Measurements from ENCODE around the gene ZNF217.
"Not testable (repeated sequence)": the region's sequence is repeated elsewhere in the genome, so short reads cannot be mapped to it uniquely, and the experiment has no call there.

The ZNF217 gene

DNA sequence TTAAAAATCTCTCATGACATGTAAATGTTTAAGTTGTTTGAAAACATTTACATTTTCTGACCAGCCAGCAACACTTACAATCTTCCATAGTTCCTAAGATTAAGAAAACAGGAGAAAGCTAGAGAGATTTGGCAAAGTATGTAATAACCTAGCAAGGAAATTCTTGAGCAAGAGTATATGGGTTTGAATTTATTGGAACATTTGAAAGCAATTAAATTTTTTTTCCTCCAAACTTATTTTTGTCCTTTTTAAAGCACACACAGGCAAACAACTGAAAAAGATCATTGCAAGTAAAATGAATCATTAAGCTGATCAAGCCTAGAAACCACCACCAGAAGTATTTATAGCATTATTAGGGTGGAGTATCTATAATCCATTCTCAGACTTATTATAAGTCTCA is 20.1 kb upstream of the ZNF217 start:
- no peak overlapping the region for H3K4me3 ChIP-seq (ENCODE audit: low read length in 2 of 2)
- H2BK5ac ChIP-seq (ENCODE audit: low read length) = no peak overlapping the region
- no peak for DNase-seq (ENCODE audit: low spot score)
- no peak overlapping the region for H3K9ac ChIP-seq (ENCODE audit: low read depth, low read length, poor library complexity)
- no peak overlapping the region for H2AK5ac ChIP-seq (ENCODE audit: low read depth, low read length)
- no peaks in the 10 kb centered on the region for H3K79me1 ChIP-seq (ENCODE audit: low read depth, low read length)
- H3K27ac ChIP-seq (replicated peaks; ENCODE audit: low read length) = no peak overlapping the region
- peak overlapping the region; percentile 15 for H2AFZ ChIP-seq (ENCODE audit: low read length)
- no peak overlapping the region for H4K8ac ChIP-seq (ENCODE audit: low read depth, low read length)
- no peaks in the 10 kb centered on the region for H3K36me3 ChIP-seq (replicated peaks in 1 of 2; ENCODE audit: control insufficient read depth in 2 of 2, insufficient read depth in 2 of 2, low read length in 2 of 2)
- no peak overlapping the region for H3K23ac ChIP-seq (ENCODE audit: low read depth, low read length, poor library complexity)
- H3K9me3 ChIP-seq (replicated peaks in 1 of 2; ENCODE audit: control insufficient read depth in 2 of 2, insufficient read depth in 1 of 2, low read depth in 1 of 2, low read length in 2 of 2) = no peaks in the 10 kb centered on the region
- H2BK12ac ChIP-seq (ENCODE audit: low read length) = no peak overlapping the region
- no peak overlapping the region for H3K4me2 ChIP-seq (ENCODE audit: insufficient read depth, low read length, poor library complexity, severe bottlenecking)
- no peak overlapping the region for H4K91ac ChIP-seq (ENCODE audit: low read depth, low read length, poor library complexity)
- H3K4ac ChIP-seq (ENCODE audit: low read length) = no peak overlapping the region
- no peak overlapping the region for H3K18ac ChIP-seq (ENCODE audit: low read length)
- H3K14ac ChIP-seq (ENCODE audit: low read length) = no peak overlapping the region
- no peaks in the 10 kb centered on the region for H3K27me3 ChIP-seq (ENCODE audit: control insufficient read depth in 3 of 3, insufficient read depth in 3 of 3, low read depth in 1 of 3, low read length in 3 of 3)
- H2BK120ac ChIP-seq (ENCODE audit: low read depth, low read length) = no peak overlapping the region
- H3K4me1 ChIP-seq (ENCODE audit: control insufficient read depth in 2 of 2, insufficient read depth in 1 of 2, low read depth in 1 of 2, low read length in 2 of 2) = peaks cover 6 to 9% of the 10 kb centered on the region in 2 donors
- H2BK15ac ChIP-seq (ENCODE audit: low read length) = no peak overlapping the region

GRCh38 chr20:53612289-53612688 is 18.6 kb upstream of the ZNF217 start:
- H2BK15ac ChIP-seq (ENCODE audit: low read length); H2AK5ac ChIP-seq (ENCODE audit: low read depth, low read length); H2BK120ac ChIP-seq (ENCODE audit: low read depth, low read length); H3K4me3 ChIP-seq (ENCODE audit: low read length in 2 of 2); H3K4me2 ChIP-seq (ENCODE audit: insufficient read depth, low read length, poor library complexity, severe bottlenecking); H4K8ac ChIP-seq (ENCODE audit: low read depth, low read length); H3K18ac ChIP-seq (ENCODE audit: low read length); H3K14ac ChIP-seq (ENCODE audit: low read length); H3K4ac ChIP-seq (ENCODE audit: low read length); H3K36me3 ChIP-seq (replicated peaks in 1 of 2; ENCODE audit: control insufficient read depth in 2 of 2, insufficient read depth in 2 of 2, low read length in 2 of 2); H3K79me1 ChIP-seq (ENCODE audit: low read depth, low read length); H4K91ac ChIP-seq (ENCODE audit: low read depth, low read length, poor library complexity); DNase-seq (ENCODE audit: low spot score); H3K4me1 ChIP-seq (ENCODE audit: control insufficient read depth in 2 of 2, insufficient read depth in 1 of 2, low read depth in 1 of 2, low read length in 2 of 2); H3K9me3 ChIP-seq (replicated peaks in 1 of 2; ENCODE audit: control insufficient read depth in 2 of 2, insufficient read depth in 1 of 2, low read depth in 1 of 2, low read length in 2 of 2); H2BK12ac ChIP-seq (ENCODE audit: low read length); H3K9ac ChIP-seq (ENCODE audit: low read depth, low read length, poor library complexity); H3K27me3 ChIP-seq (ENCODE audit: control insufficient read depth in 3 of 3, insufficient read depth in 3 of 3, low read depth in 1 of 3, low read length in 3 of 3); H3K27ac ChIP-seq (replicated peaks; ENCODE audit: low read length); H2BK5ac ChIP-seq (ENCODE audit: low read length); H3K23ac ChIP-seq (ENCODE audit: low read depth, low read length, poor library complexity): not testable (repeated sequence)
- H2AFZ ChIP-seq (ENCODE audit: low read length) = peak overlapping the region; percentile 29
- WGBS, 2 donors (ENCODE audit: extremely low coverage in 2 of 2, insufficient read length in 2 of 2, insufficient replicate concordance in 1 of 2) = no CpG with 5 or more reads among the region's 8 CpGs

DNA sequence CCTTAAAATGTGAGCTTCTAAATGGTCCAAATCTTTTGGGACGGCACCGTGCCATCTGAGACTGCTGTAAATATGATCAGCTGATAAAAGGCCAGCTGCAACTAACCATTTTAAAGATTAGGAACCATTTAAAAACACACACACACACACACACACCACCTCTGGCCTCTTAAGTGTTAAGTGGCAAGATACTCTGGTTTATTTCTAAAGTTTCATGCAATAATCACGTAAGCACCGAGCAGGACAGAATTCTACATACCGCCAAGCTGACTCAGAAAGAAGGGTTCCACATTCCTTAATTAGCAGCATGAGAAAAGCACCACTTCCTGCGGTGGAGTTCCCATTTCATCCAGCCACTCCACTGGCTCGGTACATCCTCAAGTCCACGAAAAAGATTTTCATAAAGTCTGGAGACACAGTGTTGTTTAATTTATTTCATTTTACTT is 17.8 kb upstream of the ZNF217 start:
- no peak overlapping the region for H4K91ac ChIP-seq (ENCODE audit: low read depth, low read length, poor library complexity)
- peak overlapping the region; percentile 6 for H3K27ac ChIP-seq (replicated peaks; ENCODE audit: low read length)
- H3K18ac ChIP-seq (ENCODE audit: low read length) = no peak overlapping the region
- no peak overlapping the region for H2AK5ac ChIP-seq (ENCODE audit: low read depth, low read length)
- H3K9me3 ChIP-seq (replicated peaks in 1 of 2; ENCODE audit: control insufficient read depth in 2 of 2, insufficient read depth in 1 of 2, low read depth in 1 of 2, low read length in 2 of 2) = no peaks in the 10 kb centered on the region
- no peak overlapping the region for H3K4me2 ChIP-seq (ENCODE audit: insufficient read depth, low read length, poor library complexity, severe bottlenecking)
- WGBS, 2 donors (ENCODE audit: extremely low coverage in 2 of 2, insufficient read length in 2 of 2, insufficient replicate concordance in 1 of 2) = no CpG with 5 or more reads among the region's 8 CpGs
- DNase-seq (ENCODE audit: low spot score) = no peak
- H3K14ac ChIP-seq (ENCODE audit: low read length) = no peak overlapping the region
- H4K8ac ChIP-seq (ENCODE audit: low read depth, low read length) = no peak overlapping the region
- no peak overlapping the region for H2BK5ac ChIP-seq (ENCODE audit: low read length)
- H2AFZ ChIP-seq (ENCODE audit: low read length) = peak overlapping the region; percentile 83
- no peak overlapping the region for H2BK120ac ChIP-seq (ENCODE audit: low read depth, low read length)
- no peaks in the 10 kb centered on the region for H3K27me3 ChIP-seq (ENCODE audit: control insufficient read depth in 3 of 3, insufficient read depth in 3 of 3, low read depth in 1 of 3, low read length in 3 of 3)
- H3K36me3 ChIP-seq (replicated peaks in 1 of 2; ENCODE audit: control insufficient read depth in 2 of 2, insufficient read depth in 2 of 2, low read length in 2 of 2) = no peaks in the 10 kb centered on the region
- H3K79me1 ChIP-seq (ENCODE audit: low read depth, low read length) = no peaks in the 10 kb centered on the region
- H3K4ac ChIP-seq (ENCODE audit: low read length) = no peak overlapping the region
- no peak overlapping the region for H3K9ac ChIP-seq (ENCODE audit: low read depth, low read length, poor library complexity)
- H3K4me3 ChIP-seq (ENCODE audit: low read length in 2 of 2) = no peak overlapping the region
- H3K23ac ChIP-seq (ENCODE audit: low read depth, low read length, poor library complexity) = no peak overlapping the region
- no peak overlapping the region for H2BK15ac ChIP-seq (ENCODE audit: low read length)
- no peak overlapping the region for H2BK12ac ChIP-seq (ENCODE audit: low read length)
- peaks cover 6 to 9% of the 10 kb centered on the region in 2 donors for H3K4me1 ChIP-seq (ENCODE audit: control insufficient read depth in 2 of 2, insufficient read depth in 1 of 2, low read depth in 1 of 2, low read length in 2 of 2)

DNA sequence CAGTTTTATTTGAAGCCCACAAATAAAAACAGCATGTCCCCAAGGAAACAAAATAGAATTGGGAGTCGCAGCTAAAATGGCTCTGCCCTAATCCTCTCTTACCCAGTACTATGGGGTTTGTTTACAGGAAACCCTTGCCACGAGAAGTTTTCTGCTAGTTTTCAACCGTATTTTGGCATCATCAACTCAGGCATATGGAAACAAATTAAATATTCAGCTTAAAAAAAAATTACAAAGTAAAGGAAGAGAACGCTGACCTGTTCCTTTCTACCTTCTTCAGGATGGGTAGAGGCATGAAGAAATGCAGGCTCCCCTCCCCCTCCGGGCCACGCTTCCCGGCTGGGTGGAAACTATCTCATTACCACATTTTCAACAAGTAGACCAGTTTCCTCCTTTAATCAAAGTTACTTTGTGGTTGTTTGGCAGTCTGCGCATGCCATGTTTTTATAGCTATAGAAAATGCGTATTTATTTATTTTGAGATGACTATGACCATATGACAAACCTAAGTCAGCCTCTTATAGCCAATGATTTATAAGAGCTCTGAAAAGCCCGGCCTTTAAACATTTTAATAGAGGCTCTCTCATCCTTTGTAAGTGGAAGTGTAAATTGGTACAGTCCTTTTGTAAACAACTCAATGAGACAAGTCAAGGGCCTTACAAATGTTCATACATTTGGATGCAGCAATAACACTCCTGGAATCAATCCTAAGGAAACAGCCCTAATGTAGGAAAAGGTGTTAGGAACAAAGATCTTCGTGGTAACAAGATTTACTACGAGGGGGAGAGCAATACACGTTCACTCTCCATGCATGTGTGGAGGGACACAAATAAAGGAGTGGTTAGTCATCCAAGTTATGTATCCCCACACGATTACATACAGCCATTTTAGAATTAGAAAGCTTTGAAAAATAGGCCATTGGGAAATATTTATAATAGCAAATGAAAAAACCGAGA is 16.1 kb upstream of the ZNF217 start:
- Histone ChIP-seq H3K9me3 (replicated peaks in 1 of 2; ENCODE audit: control insufficient read depth in 2 of 2, insufficient read depth in 1 of 2, low read depth in 1 of 2, low read length in 2 of 2) (no peaks in the 10 kb centered on the region), H3K18ac (ENCODE audit: low read length) (no peak overlapping the region), H3K79me1 (ENCODE audit: low read depth, low read length) (no peaks in the 10 kb centered on the region), H3K4me1 (ENCODE audit: control insufficient read depth in 2 of 2, insufficient read depth in 1 of 2, low read depth in 1 of 2, low read length in 2 of 2) (peaks cover 6 to 9% of the 10 kb centered on the region in 2 donors), H4K8ac (ENCODE audit: low read depth, low read length) (no peak overlapping the region), H2AFZ (ENCODE audit: low read length) (peak overlapping the region; percentile 70), H2BK15ac (ENCODE audit: low read length) (no peak overlapping the region), H4K91ac (ENCODE audit: low read depth, low read length, poor library complexity) (no peak overlapping the region), H3K23ac (ENCODE audit: low read depth, low read length, poor library complexity) (no peak overlapping the region), H3K14ac (ENCODE audit: low read length) (no peak overlapping the region), H2BK12ac (ENCODE audit: low read length) (no peak overlapping the region), H2BK5ac (ENCODE audit: low read length) (no peak overlapping the region), H3K4me2 (ENCODE audit: insufficient read depth, low read length, poor library complexity, severe bottlenecking) (no peak overlapping the region), H3K27me3 (ENCODE audit: control insufficient read depth in 3 of 3, insufficient read depth in 3 of 3, low read depth in 1 of 3, low read length in 3 of 3) (no peaks in the 10 kb centered on the region), H3K27ac (replicated peaks; ENCODE audit: low read length) (peak overlapping the region; percentile 52), H3K9ac (ENCODE audit: low read depth, low read length, poor library complexity) (no peak overlapping the region), H3K36me3 (replicated peaks in 1 of 2; ENCODE audit: control insufficient read depth in 2 of 2, insufficient read depth in 2 of 2, low read length in 2 of 2) (no peaks in the 10 kb centered on the region), H2BK120ac (ENCODE audit: low read depth, low read length) (no peak overlapping the region), H2AK5ac (ENCODE audit: low read depth, low read length) (no peak overlapping the region), H3K4me3 (ENCODE audit: low read length in 2 of 2) (no peak overlapping the region), H3K4ac (ENCODE audit: low read length) (no peak overlapping the region)
- no peak for DNase-seq (ENCODE audit: low spot score)
- no CpG with 5 or more reads among the region's 15 CpGs for WGBS, 2 donors (ENCODE audit: extremely low coverage in 2 of 2, insufficient read length in 2 of 2, insufficient replicate concordance in 1 of 2)
